Measurements from ENCODE around the gene RAB44.

DNA sequence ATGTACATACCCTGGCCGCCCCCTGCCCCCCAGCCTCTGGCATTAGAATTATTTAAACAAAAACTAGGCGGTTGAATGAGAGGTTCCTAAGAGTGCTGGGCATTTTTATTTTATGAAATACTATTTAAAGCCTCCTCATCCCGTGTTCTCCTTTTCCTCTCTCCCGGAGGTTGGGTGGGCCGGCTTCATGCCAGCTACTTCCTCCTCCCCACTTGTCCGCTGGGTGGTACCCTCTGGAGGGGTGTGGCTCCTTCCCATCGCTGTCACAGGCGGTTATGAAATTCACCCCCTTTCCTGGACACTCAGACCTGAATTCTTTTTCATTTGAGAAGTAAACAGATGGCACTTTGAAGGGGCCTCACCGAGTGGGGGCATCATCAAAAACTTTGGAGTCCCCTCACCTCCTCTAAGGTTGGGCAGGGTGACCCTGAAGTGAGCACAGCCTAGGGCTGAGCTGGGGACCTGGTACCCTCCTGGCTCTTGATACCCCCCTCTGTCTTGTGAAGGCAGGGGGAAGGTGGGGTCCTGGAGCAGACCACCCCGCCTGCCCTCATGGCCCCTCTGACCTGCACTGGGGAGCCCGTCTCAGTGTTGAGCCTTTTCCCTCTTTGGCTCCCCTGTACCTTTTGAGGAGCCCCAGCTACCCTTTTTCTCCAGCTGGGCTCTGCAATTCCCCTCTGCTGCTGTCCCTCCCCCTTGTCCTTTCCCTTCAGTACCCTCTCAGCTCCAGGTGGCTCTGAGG is 11.5 kb upstream of the RAB44 start:
- no peak for TF ChIP-seq CTCF (IDR thresholded peaks at IDR 0.05)
- no peak for TF ChIP-seq POLR2A (IDR thresholded peaks at IDR 0.05)

Measured in testis (tissue), 2 donors.